KMS-11 (cell line): ENCODE data around the gene COL1A1.

ENCODE experiments used
- H2AFZ ChIP-seq: fragments of 200-600 bp; sonication (generic); 2 replicates; pipeline ENCODE4 v1.6.1; 2016; ENCODE audit warnings: antibody characterized with exemption, mixed run types, low read depth
- H3K27ac ChIP-seq: fragments of 200-600 bp; sonication (generic); 2 replicates; pipeline ENCODE4 v1.6.1; 2016; ENCODE audit warnings: mild to moderate bottlenecking, mixed run types
- H3K27me3 ChIP-seq: fragments of 200-600 bp; sonication (generic); 2 replicates; pipeline ENCODE4 v1.6.1; 2017; ENCODE audit warnings: mild to moderate bottlenecking, low read depth, mixed run types, moderate library complexity; ENCODE audit not compliant: insufficient read depth
- H3K36me3 ChIP-seq: fragments of 200-600 bp; sonication (generic); 2 replicates; pipeline ENCODE4 v1.6.1; 2017; ENCODE audit warnings: mild to moderate bottlenecking, mixed run types; ENCODE audit not compliant: insufficient read depth
- H3K4me1 ChIP-seq: fragments of 200-600 bp; sonication (generic); 2 replicates; pipeline ENCODE4 v1.6.1; 2016; ENCODE audit warnings: mild to moderate bottlenecking, low read depth, mixed run types; ENCODE audit not compliant: poor library complexity, severe bottlenecking
- H3K4me2 ChIP-seq: fragments of 200-600 bp; sonication (generic); 2 replicates; pipeline ENCODE4 v1.7.0; 2016; ENCODE audit warnings: mild to moderate bottlenecking, mixed run types
- H3K4me3 ChIP-seq: fragments of 200-600 bp; sonication (generic); IDR thresholded peaks from 2 replicates; pipeline ENCODE4 v1.6.1; 2017; ENCODE audit warnings: low read depth, low read length, mixed read lengths; ENCODE audit not compliant: insufficient read depth
- H3K79me2 ChIP-seq: fragments of 200-600 bp; sonication (generic); 2 replicates; pipeline ENCODE4 v1.6.1; 2016; ENCODE audit warnings: low read depth, mixed run types; ENCODE audit not compliant: insufficient read depth
- H3K9ac ChIP-seq: fragments of 200-600 bp; sonication (generic); 2 replicates; pipeline ENCODE4 v1.6.1; 2016; ENCODE audit warnings: mild to moderate bottlenecking, mixed run types
- H4K20me1 ChIP-seq: fragments of 200-600 bp; sonication (generic); 2 replicates; pipeline ENCODE4 v1.6.1; 2016; ENCODE audit warnings: mild to moderate bottlenecking, mixed run types; ENCODE audit not compliant: insufficient read depth
- TF ChIP-seq, protein P1 (sequence below): fragments of 200-600 bp; sonication (generic); conservative IDR thresholded peaks from 2 replicates; pipeline ENCODE4 v1.6.1; 2017; ENCODE audit warnings: low read depth, mild to moderate bottlenecking, antibody characterized with exemption, low read length, moderate library complexity, mixed read lengths

COL1A1 gene

DNA sequence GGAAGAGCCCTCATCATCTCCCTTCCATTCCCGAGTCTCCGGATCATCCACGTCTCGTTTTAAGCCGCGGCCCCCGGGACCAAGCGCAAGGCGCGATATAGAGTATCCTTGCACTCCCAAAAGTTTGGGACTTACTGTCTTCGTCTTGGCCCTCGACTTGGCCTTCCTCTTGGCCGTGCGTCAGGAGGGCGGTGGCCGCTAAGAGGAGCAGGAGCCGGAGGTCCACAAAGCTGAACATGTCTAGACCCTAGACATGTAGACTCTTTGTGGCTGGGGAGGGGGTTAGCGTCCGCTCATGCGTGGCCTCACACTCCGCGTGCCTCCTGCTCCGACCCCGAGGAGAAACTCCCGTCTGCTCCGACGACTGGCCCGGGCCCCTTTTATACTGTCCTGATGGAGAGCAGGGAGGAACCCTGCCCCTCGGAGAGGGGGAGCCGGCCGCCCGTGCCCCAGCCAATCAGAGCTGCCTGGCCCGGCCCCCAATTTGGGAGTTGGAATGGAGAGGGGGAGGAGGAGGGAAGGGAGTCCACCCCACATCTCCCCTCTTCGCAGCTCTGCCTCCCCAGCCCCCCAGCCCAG lies at the start of gene COL1A1:
COL1A1 (minus strand) TSS at position 356 of the 579 bp plus-strand sequence; CDS start at position 238, 118 bp downstream.
- TF ChIP-seq, protein P1, sequence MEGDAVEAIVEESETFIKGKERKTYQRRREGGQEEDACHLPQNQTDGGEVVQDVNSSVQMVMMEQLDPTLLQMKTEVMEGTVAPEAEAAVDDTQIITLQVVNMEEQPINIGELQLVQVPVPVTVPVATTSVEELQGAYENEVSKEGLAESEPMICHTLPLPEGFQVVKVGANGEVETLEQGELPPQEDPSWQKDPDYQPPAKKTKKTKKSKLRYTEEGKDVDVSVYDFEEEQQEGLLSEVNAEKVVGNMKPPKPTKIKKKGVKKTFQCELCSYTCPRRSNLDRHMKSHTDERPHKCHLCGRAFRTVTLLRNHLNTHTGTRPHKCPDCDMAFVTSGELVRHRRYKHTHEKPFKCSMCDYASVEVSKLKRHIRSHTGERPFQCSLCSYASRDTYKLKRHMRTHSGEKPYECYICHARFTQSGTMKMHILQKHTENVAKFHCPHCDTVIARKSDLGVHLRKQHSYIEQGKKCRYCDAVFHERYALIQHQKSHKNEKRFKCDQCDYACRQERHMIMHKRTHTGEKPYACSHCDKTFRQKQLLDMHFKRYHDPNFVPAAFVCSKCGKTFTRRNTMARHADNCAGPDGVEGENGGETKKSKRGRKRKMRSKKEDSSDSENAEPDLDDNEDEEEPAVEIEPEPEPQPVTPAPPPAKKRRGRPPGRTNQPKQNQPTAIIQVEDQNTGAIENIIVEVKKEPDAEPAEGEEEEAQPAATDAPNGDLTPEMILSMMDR: no peak
- Histone ChIP-seq H4K20me1 (no peaks in the 10 kb centered on the region), H2AFZ (peak within 1 kb of the TSS; percentile 93), H3K4me1 (peaks cover 16% of the 10 kb centered on the region), H3K36me3 (no peaks in the 10 kb centered on the region), H3K27me3 (peaks cover 70% of the 10 kb centered on the region), H3K79me2 (no peaks in the 10 kb centered on the region), H3K4me3 (no peak within 1 kb of the TSS), H3K4me2 (peak within 1 kb of the TSS; percentile 50), H3K27ac (no peak within 1 kb of the TSS), H3K9ac (peak within 1 kb of the TSS; percentile 33; the same call in 1 of the 2 replicates)

DNA sequence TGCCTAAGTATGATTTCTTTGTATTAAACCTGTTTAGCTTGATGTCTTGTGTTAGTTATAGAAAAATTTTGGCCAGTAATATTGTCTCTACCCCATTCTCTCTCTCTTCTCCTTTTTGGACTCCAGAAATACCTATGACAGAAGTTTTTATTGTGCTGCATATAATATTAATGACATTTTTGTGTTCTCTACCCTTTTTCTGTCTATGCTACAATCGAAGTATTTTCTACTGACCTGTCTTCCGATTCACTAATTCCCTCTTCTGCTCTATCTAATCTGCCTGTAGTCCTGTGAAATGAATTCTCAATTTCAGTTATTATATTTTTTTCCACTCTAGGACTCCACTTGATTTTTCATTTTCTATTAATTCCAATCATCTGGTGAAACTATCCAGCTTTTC lies 46.8 kb upstream of the COL1A1 start:
- H2AFZ ChIP-seq: no peak overlapping the region
- TF ChIP-seq, protein P1: no peak
- H3K4me1 ChIP-seq: no peaks in the 10 kb centered on the region
- H3K9ac ChIP-seq: no peak overlapping the region
- H3K27me3 ChIP-seq: no peaks in the 10 kb centered on the region; the same call in 1 of the 2 replicates
- no peaks in the 10 kb centered on the region for H3K79me2 ChIP-seq
- H3K36me3 ChIP-seq: no peaks in the 10 kb centered on the region
- H3K4me3 ChIP-seq: no peak overlapping the region
- H4K20me1 ChIP-seq: no peaks in the 10 kb centered on the region
- H3K4me2 ChIP-seq: no peak overlapping the region
- no peak overlapping the region for H3K27ac ChIP-seq

DNA sequence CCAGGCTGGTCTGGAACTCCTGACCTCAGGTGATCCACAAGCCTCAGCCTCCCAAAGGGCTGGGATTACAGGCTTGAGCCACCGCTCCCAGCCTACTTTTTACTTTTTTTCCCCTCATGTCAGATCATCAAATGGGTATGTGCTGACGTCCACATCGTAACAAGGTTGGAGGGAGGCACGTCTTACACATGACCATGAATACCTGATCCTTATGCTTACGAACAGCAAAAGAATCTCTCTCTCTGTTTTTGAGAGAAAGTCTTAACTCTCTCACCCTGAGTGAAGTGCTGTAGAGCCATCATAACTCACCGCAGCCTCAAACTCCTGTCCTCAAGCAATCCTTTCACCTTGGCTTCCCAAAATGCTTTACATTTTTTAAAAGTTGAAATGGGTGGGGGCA lies 43.3 kb upstream of the COL1A1 start:
- no peaks in the 10 kb centered on the region; the same call in 1 of the 2 replicates for H3K27me3 ChIP-seq
- TF ChIP-seq, protein P1: no peak
- no peak overlapping the region for H2AFZ ChIP-seq
- H3K4me2 ChIP-seq: no peak overlapping the region
- H3K4me1 ChIP-seq: no peaks in the 10 kb centered on the region
- H3K79me2 ChIP-seq: no peaks in the 10 kb centered on the region
- H4K20me1 ChIP-seq: no peaks in the 10 kb centered on the region
- no peak overlapping the region for H3K27ac ChIP-seq
- H3K9ac ChIP-seq: no peak overlapping the region
- H3K4me3 ChIP-seq: no peak overlapping the region
- no peaks in the 10 kb centered on the region for H3K36me3 ChIP-seq

DNA sequence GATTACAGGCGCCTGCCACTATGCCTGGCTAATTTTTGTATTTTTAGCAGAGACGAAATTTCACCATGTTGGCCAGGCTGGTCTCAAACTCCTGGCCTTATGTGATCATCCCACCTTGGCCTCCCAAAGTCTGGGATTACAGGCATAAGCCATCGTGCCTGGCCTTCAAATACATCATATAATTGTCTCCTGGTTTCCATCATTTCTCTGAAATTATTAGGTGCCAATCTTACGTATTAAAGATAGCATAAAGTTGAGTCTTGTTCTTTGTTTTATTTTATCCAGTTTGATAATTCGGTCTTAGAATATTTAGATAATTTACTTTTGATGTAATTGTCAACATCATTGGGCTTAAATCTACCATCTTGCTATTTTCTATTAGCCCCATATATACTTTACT lies 40.0 kb upstream of the COL1A1 start:
- H2AFZ ChIP-seq: no peak overlapping the region

More for the DNA sequence above, 40.0 kb upstream of the COL1A1 start:
- no peak overlapping the region for H3K4me2 ChIP-seq
- no peak overlapping the region for H3K4me3 ChIP-seq
- H3K27me3 ChIP-seq: no peaks in the 10 kb centered on the region; the same call in 1 of the 2 replicates
- no peak overlapping the region for H3K27ac ChIP-seq
- H3K9ac ChIP-seq: no peak overlapping the region
- no peaks in the 10 kb centered on the region for H3K4me1 ChIP-seq
- H3K79me2 ChIP-seq: no peaks in the 10 kb centered on the region
- H3K36me3 ChIP-seq: no peaks in the 10 kb centered on the region
- TF ChIP-seq, protein P1: no peak
- no peaks in the 10 kb centered on the region for H4K20me1 ChIP-seq
